ENCODE measurements around the gene ACOT4. TPM values are rescaled to one million over a fixed set of nuclear protein-coding genes. Genes with fewer than 3 reads are reported as not detected.
A peak's percentile ranks its signal among the peaks of the same experiment; 100 is the strongest.

The ACOT4 gene
- total RNA-seq, 4 donors from 2014 or later: 0.61 to 1.5 TPM; not detected in 2

- no peaks in the 10 kb centered on the region for H3K4me1 ChIP-seq
- DNase-seq: no peak
- no peaks in the 10 kb centered on the region for H3K9me3 ChIP-seq
- intact Hi-C loops (cut with DNase I; ENCODE audit: low total_unique reads): no loop called here
- H3K4me3 ChIP-seq: no peak overlapping the region
- H3K27ac ChIP-seq: no peak overlapping the region
- H3K36me3 ChIP-seq: no peaks in the 10 kb centered on the region
- TF ChIP-seq POLR2A (IDR thresholded peaks at IDR 0.05) (no peak), CTCF (IDR thresholded peaks at IDR 0.05) (no peak)
- H3K27me3 ChIP-seq: no peaks in the 10 kb centered on the region
Observed at GRCh38 chr14:73625706-73626105, 34.0 kb downstream of the ACOT4 start.

GRCh38 chr14:73627151-73627558, 35.5 kb downstream of the ACOT4 start:
- TF ChIP-seq POLR2A (IDR thresholded peaks at IDR 0.05) (no peak), CTCF (IDR thresholded peaks at IDR 0.05) (no peak)
- intact Hi-C loops (cut with DNase I; ENCODE audit: low total_unique reads): no loop called here
- H3K4me3 ChIP-seq: no peak overlapping the region
- H3K27me3 ChIP-seq: no peaks in the 10 kb centered on the region
- no peaks in the 10 kb centered on the region for H3K4me1 ChIP-seq
- H3K9me3 ChIP-seq: no peaks in the 10 kb centered on the region
- no peak overlapping the region for H3K27ac ChIP-seq
- no peaks in the 10 kb centered on the region for H3K36me3 ChIP-seq
- DNase-seq: no peak

GRCh38 chr14:73630009-73630780, 38.5 kb downstream of the ACOT4 start:
- Histone ChIP-seq H3K27me3 (no peaks in the 10 kb centered on the region), H3K4me3 (no peak overlapping the region), H3K27ac (no peak overlapping the region), H3K36me3 (no peaks in the 10 kb centered on the region), H3K4me1 (no peaks in the 10 kb centered on the region), H3K9me3 (no peaks in the 10 kb centered on the region)
- TF ChIP-seq CTCF (IDR thresholded peaks at IDR 0.05) (no peak), POLR2A (IDR thresholded peaks at IDR 0.05) (no peak)
- intact Hi-C loops (cut with DNase I; ENCODE audit: low total_unique reads): loop anchor here (10.0 kb wide), 1 partner anchor 115 kb away; no protein-coding TSS in a partner anchor
- DNase-seq: no peak

GRCh38 chr14:73633116-73634010, 41.7 kb downstream of the ACOT4 start:
- intact Hi-C loops (cut with DNase I; ENCODE audit: low total_unique reads): loop anchor here (10.0 kb wide), 1 partner anchor 119 kb away; no protein-coding TSS in a partner anchor
- Histone ChIP-seq H3K4me1 (no peaks in the 10 kb centered on the region), H3K4me3 (peak overlapping the region; percentile 54), H3K9me3 (no peaks in the 10 kb centered on the region), H3K27me3 (no peaks in the 10 kb centered on the region), H3K27ac (peak overlapping the region; percentile 57 to 61), H3K36me3 (no peaks in the 10 kb centered on the region)
- DNase-seq: peak; percentile 59 to 64
- TF ChIP-seq POLR2A (IDR thresholded peaks at IDR 0.05) (no peak), CTCF (IDR thresholded peaks at IDR 0.05) (peak; percentile 79 to 89 (median 83))

Measured in uterus (tissue), 4 donors.